Keratinocyte (primary cell): ENCODE measurements around the gene ANKS1B. TPM values are rescaled to one million over a fixed set of nuclear protein-coding genes. Genes with fewer than 3 reads are reported as not detected.

Experiments used
- DNase-seq: peaks from one replicate; pipeline ENCODE4 v3.0.0-alpha.2; 2011; ENCODE audit warnings: low read depth, missing footprints, low spot score
- FAIRE-seq: peaks from 2 replicates; lab custom pipeline; 2011; peaks lifted over from hg19 to GRCh38; lab: Jason Lieb, UNC
- H2AFZ ChIP-seq: 2 replicates; pipeline ENCODE4 v1.6.0; 2012; ENCODE audit warnings: low read length, control low read depth, inconsistent platforms; ENCODE audit not compliant: control insufficient read depth
- H3K27ac ChIP-seq: 2 replicates; pipeline ENCODE4 v1.5.1; 2011; ENCODE audit warnings: low read length; ENCODE audit not compliant: control insufficient read depth, insufficient read depth
- H3K27me3 ChIP-seq: 3 replicates; pipeline ENCODE4 v1.6.0; 2011; ENCODE audit warnings: low read length; ENCODE audit not compliant: control insufficient read depth, insufficient read depth; ENCODE audit errors: extremely low read depth
- H3K36me3 ChIP-seq, 2 experiments: 2 replicates in 1 of 2; 3 replicates in 1 of 2; pipeline ENCODE4 v1.5.1; 2011; ENCODE audit warnings: low read length in 2 of 2, mild to moderate bottlenecking in 1 of 2; ENCODE audit not compliant: control insufficient read depth in 2 of 2, insufficient read depth in 2 of 2; ENCODE audit errors: extremely low read depth in 1 of 2
- H3K4me1 ChIP-seq: 3 replicates; pipeline ENCODE4 v1.5.1; 2011; ENCODE audit warnings: low read length; ENCODE audit not compliant: control insufficient read depth, insufficient read depth; ENCODE audit errors: extremely low read depth
- H3K4me2 ChIP-seq: 3 replicates; pipeline ENCODE4 v1.6.0; 2011; ENCODE audit warnings: low read depth, low read length; ENCODE audit not compliant: control insufficient read depth, insufficient read depth; ENCODE audit errors: extremely low read depth
- H3K4me3 ChIP-seq, 3 experiments: fragments of 200-600 bp in 1 of 3; sonication (generic) in 1 of 3; 2 replicates in 2 of 3; 3 replicates in 1 of 3; pipeline ENCODE4 v1.5.1; 2011 to 2016; ENCODE audit warnings: low read length in 3 of 3, mild to moderate bottlenecking in 3 of 3, control low read depth in 2 of 3, inconsistent platforms in 1 of 3, low read depth in 1 of 3, mixed read lengths in 1 of 3, mixed run types in 1 of 3, moderate library complexity in 1 of 3; ENCODE audit not compliant: control insufficient read depth in 2 of 3, insufficient read depth in 2 of 3; ENCODE audit errors: extremely low read depth in 1 of 3
- H3K79me2 ChIP-seq: 2 replicates; pipeline ENCODE4 v1.6.0; 2012; ENCODE audit warnings: low read length; ENCODE audit not compliant: control insufficient read depth, insufficient read depth
- H3K9ac ChIP-seq: 3 replicates; pipeline ENCODE4 v1.6.0; 2011; ENCODE audit warnings: low read length; ENCODE audit not compliant: control insufficient read depth, insufficient read depth; ENCODE audit errors: extremely low read depth
- H3K9me1 ChIP-seq: 3 replicates; pipeline ENCODE4 v1.6.0; 2011; ENCODE audit warnings: low read length; ENCODE audit not compliant: control insufficient read depth, insufficient read depth; ENCODE audit errors: extremely low read depth
- H3K9me3 ChIP-seq: 2 replicates; pipeline ENCODE4 v1.5.1; 2012; ENCODE audit warnings: low read depth, low read length; ENCODE audit not compliant: control insufficient read depth
- H4K20me1 ChIP-seq: 3 replicates; pipeline ENCODE4 v1.6.0; 2011; ENCODE audit warnings: low read length; ENCODE audit not compliant: control insufficient read depth, insufficient read depth; ENCODE audit errors: extremely low read depth
- EZH2 ChIP-seq: IDR thresholded peaks from one replicate; pipeline ENCODE4 v1.6.1; 2012; ENCODE audit warnings: inconsistent platforms, mild to moderate bottlenecking, low read length, moderate library complexity
- dilution Hi-C: fragments of 300-500 bp; cut with MboI; formaldehyde crosslinking; loops from one replicate; pipeline ENCODE4 v1.7.0; 2020; ENCODE audit warnings: low sequenced_read_pairs; ENCODE audit not compliant: extremely low pct_ligation_motif_present
- polyA plus RNA-seq, 5 experiments: library from polyadenylated mRNA; depleted of rRNA in 3 of 5; stranded (reverse) in 3 of 5; stranded (forward) in 1 of 5; unstranded in 1 of 5; fragments of >200 nt; gene quantifications; 1 replicate in 1 of 5; 2 replicates in 3 of 5; 3 replicates in 1 of 5; pipeline versions ENCODE4 v1.2.1 to v1.2.3, GENCODE V29; 2011 to 2012; ENCODE audit warnings: missing spikeins in 2 of 5, low read depth in 1 of 5, low replicate concordance in 1 of 5
- TF ChIP-seq, protein P1 (sequence below), 3 experiments: IDR thresholded peaks in 1 of 3; conservative IDR thresholded peaks in 1 of 3; optimal IDR thresholded peaks in 1 of 3; 2 replicates in 2 of 3; 3 replicates in 1 of 3; pipeline versions ENCODE3 to v1.5.1; 2011; ENCODE audit warnings: low read length in 3 of 3, mild to moderate bottlenecking in 3 of 3, moderate library complexity in 2 of 3, control low read depth in 1 of 3, inconsistent platforms in 1 of 3; ENCODE audit not compliant: insufficient read depth in 2 of 3; ENCODE audit errors: extremely low read depth in 1 of 3

Gene ANKS1B
- polyA plus RNA-seq, 1 donor (not counting 4 experiments of a cell fraction or from before 2014, with no cell fraction given): not detected

DNA sequence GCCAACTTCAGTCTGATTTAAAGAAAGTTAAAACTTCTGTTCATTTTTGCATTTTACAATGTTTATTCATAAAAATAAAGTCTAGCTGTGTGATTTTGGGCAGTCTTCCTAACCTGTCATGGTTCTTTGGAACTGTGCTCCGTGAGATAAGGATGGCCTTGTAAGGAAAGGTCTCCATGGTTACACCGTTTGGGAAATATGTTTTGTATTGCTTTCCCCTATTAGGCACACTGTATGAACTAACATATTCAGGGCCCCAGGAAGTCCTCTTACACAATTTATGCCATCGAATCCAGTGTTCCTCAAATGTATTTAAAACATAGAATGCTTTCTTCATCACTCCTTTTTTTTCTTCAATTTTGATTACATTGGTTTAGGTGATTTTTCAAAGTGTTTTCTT lies 1285.2 kb downstream of the ANKS1B start:
- H3K79me2 ChIP-seq: no peaks in the 10 kb centered on the region
- H3K27ac ChIP-seq: no peak overlapping the region
- H3K9me1 ChIP-seq: no peaks in the 10 kb centered on the region
- FAIRE-seq (no peak), DNase-seq (no peak)
- H3K4me2 ChIP-seq: no peak overlapping the region
- no peak overlapping the region for H3K4me3 ChIP-seq
- no peak overlapping the region for H2AFZ ChIP-seq
- no peak overlapping the region for H3K9ac ChIP-seq
- dilution Hi-C loops: no loop called here
- no peaks in the 10 kb centered on the region for H3K27me3 ChIP-seq
- no peaks in the 10 kb centered on the region for H3K4me1 ChIP-seq
- TF ChIP-seq EZH2: no peak
- TF ChIP-seq, protein P1, sequence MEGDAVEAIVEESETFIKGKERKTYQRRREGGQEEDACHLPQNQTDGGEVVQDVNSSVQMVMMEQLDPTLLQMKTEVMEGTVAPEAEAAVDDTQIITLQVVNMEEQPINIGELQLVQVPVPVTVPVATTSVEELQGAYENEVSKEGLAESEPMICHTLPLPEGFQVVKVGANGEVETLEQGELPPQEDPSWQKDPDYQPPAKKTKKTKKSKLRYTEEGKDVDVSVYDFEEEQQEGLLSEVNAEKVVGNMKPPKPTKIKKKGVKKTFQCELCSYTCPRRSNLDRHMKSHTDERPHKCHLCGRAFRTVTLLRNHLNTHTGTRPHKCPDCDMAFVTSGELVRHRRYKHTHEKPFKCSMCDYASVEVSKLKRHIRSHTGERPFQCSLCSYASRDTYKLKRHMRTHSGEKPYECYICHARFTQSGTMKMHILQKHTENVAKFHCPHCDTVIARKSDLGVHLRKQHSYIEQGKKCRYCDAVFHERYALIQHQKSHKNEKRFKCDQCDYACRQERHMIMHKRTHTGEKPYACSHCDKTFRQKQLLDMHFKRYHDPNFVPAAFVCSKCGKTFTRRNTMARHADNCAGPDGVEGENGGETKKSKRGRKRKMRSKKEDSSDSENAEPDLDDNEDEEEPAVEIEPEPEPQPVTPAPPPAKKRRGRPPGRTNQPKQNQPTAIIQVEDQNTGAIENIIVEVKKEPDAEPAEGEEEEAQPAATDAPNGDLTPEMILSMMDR (optimal IDR thresholded peaks at IDR 0.05 in 1 of 3, IDR thresholded peaks at IDR 0.05 in 1 of 3, conservative IDR thresholded peaks at IDR 0.05 in 1 of 3; ENCODE audit: extremely low read depth in 1 of 3, insufficient read depth in 2 of 3, low read length in 3 of 3): no peak
- no peaks in the 10 kb centered on the region for H4K20me1 ChIP-seq
- no peaks in the 10 kb centered on the region for H3K9me3 ChIP-seq
- peaks cover 0 to 6% of the 10 kb centered on the region in 2 experiments for H3K36me3 ChIP-seq

DNA sequence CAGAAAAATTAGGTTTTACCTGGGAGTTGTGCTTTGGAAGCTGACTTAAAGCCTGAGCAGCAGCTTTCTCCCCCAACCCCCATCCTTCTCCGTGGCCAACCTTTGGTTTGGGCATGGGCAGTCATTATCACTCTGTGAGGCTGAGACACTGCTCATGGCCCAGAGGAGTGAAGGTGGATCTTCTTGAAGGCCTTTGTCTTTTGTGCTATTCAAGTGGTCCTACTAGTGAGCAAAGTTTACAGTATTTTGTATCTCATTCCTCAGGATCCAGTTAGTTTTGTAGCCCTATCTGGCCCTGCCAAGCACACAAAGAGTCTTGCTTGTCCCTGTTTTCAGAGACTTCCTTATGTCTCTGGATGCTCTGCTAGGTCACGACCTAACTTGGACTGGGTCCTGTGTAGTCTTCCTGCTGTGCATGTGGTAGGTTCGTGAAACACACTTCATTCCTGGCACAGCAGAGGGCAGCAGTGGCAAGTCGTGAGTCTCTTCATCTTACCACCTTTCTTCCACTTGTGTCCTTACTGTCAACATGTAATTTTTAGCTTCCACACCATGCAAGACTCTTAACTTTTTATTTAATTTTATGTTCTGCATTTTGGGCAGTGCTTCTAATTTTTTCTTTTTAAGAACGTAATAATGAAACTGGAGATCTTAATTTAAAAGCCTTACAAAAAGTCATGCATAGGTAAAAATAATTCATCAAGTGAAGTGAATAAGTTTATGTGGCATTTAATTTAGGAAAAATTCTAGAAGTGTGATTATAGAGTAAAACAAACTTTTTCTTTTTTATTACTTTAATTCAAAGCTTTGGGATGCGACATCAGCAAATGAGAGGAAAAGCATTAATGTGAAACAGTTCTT lies 1285.9 kb downstream of the ANKS1B start:
- no peak overlapping the region for H3K9ac ChIP-seq
- FAIRE-seq: peak; percentile 52
- H4K20me1 ChIP-seq: no peaks in the 10 kb centered on the region
- H2AFZ ChIP-seq: no peak overlapping the region
- TF ChIP-seq, protein P1 (optimal IDR thresholded peaks at IDR 0.05 in 1 of 3, IDR thresholded peaks at IDR 0.05 in 1 of 3, conservative IDR thresholded peaks at IDR 0.05 in 1 of 3; ENCODE audit: extremely low read depth in 1 of 3, insufficient read depth in 2 of 3, low read length in 3 of 3): peak; percentile 63 to 86 (median 69)
- no peak for TF ChIP-seq EZH2
- H3K9me1 ChIP-seq: no peaks in the 10 kb centered on the region
- no peaks in the 10 kb centered on the region for H3K27me3 ChIP-seq
- H3K9me3 ChIP-seq: no peaks in the 10 kb centered on the region
- no peak overlapping the region for H3K4me3 ChIP-seq
- H3K27ac ChIP-seq: no peak overlapping the region
- DNase-seq: no peak
- dilution Hi-C loops: no loop called here
- H3K4me1 ChIP-seq: no peaks in the 10 kb centered on the region
- H3K4me2 ChIP-seq: no peak overlapping the region
- H3K36me3 ChIP-seq: peaks cover 0 to 6% of the 10 kb centered on the region in 2 experiments
- no peaks in the 10 kb centered on the region for H3K79me2 ChIP-seq
